ENCODE data around the gene GPR62.

DNA sequence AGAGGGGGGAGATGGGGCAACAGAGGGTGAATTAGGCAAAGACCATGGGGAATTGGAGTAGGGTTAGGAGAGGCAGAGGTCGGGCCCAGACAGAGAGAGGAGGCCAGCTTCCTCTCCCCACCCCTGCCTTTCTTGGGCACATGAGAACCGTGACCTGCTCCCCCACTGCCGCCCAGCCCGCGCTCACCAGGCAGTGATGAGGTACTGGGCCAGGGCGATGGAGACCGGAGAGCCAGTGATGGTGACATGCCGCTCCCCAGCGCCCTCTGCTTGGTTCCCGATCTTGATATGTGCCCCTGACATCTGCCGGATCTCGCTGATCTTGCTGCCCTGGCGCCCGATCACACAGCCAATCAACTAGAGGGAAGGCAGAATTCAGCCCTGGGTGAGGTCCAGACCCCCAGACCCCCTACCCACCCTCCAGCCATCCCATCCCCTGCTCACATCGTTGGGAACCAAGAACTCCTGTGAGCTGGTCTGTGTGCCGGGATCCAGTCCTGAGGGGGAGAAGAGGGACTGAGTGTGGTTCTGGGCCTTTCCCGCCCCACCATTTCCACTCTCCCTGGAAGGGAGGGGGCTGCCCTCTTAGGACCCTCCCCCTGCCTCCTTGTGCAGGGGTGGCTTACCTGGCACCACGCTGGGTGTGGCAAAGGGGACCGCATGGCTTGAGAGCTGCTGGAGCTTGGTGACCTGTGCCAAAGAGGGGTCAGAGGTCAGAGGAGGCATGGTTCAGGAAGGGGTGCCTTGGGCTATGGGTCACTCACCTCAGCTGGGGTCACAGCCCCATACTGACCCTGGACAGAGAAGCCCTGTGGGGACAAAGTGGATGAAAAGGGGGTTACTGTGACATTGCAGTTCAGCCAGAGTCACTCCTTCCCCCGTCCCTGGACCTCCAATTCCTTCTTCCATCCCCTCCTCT is 3.7 kb downstream of the GPR62 start:
- no peak for TF ChIP-seq POLR2A (IDR thresholded peaks at IDR 0.05)
- TF ChIP-seq, protein P1, sequence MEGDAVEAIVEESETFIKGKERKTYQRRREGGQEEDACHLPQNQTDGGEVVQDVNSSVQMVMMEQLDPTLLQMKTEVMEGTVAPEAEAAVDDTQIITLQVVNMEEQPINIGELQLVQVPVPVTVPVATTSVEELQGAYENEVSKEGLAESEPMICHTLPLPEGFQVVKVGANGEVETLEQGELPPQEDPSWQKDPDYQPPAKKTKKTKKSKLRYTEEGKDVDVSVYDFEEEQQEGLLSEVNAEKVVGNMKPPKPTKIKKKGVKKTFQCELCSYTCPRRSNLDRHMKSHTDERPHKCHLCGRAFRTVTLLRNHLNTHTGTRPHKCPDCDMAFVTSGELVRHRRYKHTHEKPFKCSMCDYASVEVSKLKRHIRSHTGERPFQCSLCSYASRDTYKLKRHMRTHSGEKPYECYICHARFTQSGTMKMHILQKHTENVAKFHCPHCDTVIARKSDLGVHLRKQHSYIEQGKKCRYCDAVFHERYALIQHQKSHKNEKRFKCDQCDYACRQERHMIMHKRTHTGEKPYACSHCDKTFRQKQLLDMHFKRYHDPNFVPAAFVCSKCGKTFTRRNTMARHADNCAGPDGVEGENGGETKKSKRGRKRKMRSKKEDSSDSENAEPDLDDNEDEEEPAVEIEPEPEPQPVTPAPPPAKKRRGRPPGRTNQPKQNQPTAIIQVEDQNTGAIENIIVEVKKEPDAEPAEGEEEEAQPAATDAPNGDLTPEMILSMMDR (IDR thresholded peaks at IDR 0.05): no peak
